Measurements from ENCODE around the gene DQX1. TPM values are rescaled to one million over a fixed set of nuclear protein-coding genes. Genes with fewer than 3 reads are reported as not detected.

DQX1 gene
- total and polyA plus RNA-seq, 2 of the 8 experiments (the other 6 are each of a cell fraction or from before 2014, with no cell fraction given), result 0.76 to 1.1 TPM

- TF ChIP-seq CHD2 (IDR thresholded peaks at IDR 0.05; ENCODE audit: low read length) (no peak), EZH2 (IDR thresholded peaks at IDR 0.05; ENCODE audit: low read depth, low read length, severe bottlenecking) (peak; percentile 84), MAFK (IDR thresholded peaks at IDR 0.05; ENCODE audit: low read depth, low read length) (no peak), GABPA (IDR thresholded peaks at IDR 0.05; ENCODE audit: borderline replicate concordance, insufficient read depth, low read length) (no peak), TCF12 (IDR thresholded peaks at IDR 0.05; ENCODE audit: low read depth, low read length) (no peak), ATF2 (IDR thresholded peaks at IDR 0.05; ENCODE audit: low read length) (no peak)
Measured at GRCh38 chr2:74515271-74515980, 10.6 kb downstream of the DQX1 start (continued).
